Activated T-helper 1 cell treated with anti-CD3 and anti-CD28 coated beads, Interleukin-12 subunit alpha, Interleukin-12 subunit beta, Interleukin-2, Interleukin-4 antibody, amounts not matched to agents 30 ng/mL and 10 ng/mL and 1 ng/mL, durations not matched to agents 14 hours and 24 hours and 36 hours (primary cell): ENCODE measurements around the gene SPTAN1. TPM values are rescaled to one million over a fixed set of nuclear protein-coding genes. Genes with fewer than 3 reads are reported as not detected.

Source experiments
- total RNA-seq: library from RNA; stranded (reverse); gene quantifications from 2 replicates; pipeline ENCODE4 v1.2.3, GENCODE V29; 2022

SPTAN1 gene
- total RNA-seq, 1 donor from 2014 or later: 304 TPM

Other genes starting within 250 kb of the SPTAN1 start
- 41.8 and 44.0 TPM in 2 replicates for gene TRUB2, start 230.1 kb upstream of the SPTAN1 start, total RNA-seq
- 59.0 and 59.5 TPM in 2 replicates for gene COQ4, start 229.7 kb upstream of the SPTAN1 start, total RNA-seq
- gene SLC27A4, start 212.1 kb upstream of the SPTAN1 start, total RNA-seq: 41.8 and 43.2 TPM in 2 replicates
- gene URM1, start 181.2 kb upstream of the SPTAN1 start, total RNA-seq: 81.6 and 82.6 TPM in 2 replicates
- 0.86 and 1.6 TPM in 2 replicates for gene CERCAM, start 131.7 kb upstream of the SPTAN1 start, total RNA-seq
- 55.6 and 57.6 TPM in 2 replicates for gene ODF2, start 96.6 kb upstream of the SPTAN1 start, total RNA-seq
- gene GLE1, start 47.9 kb upstream of the SPTAN1 start, total RNA-seq: 51.4 and 52.0 TPM in 2 replicates
- 41.5 and 43.9 TPM in 2 replicates for gene DYNC2I2, start 104.3 kb downstream of the SPTAN1 start, total RNA-seq
- 775 and 795 TPM in 2 replicates for gene SET, start 136.6 kb downstream of the SPTAN1 start, total RNA-seq
- 17.7 and 19.3 TPM in 2 replicates for gene PKN3, start 149.9 kb downstream of the SPTAN1 start, total RNA-seq
- gene ZDHHC12, start 171.5 kb downstream of the SPTAN1 start, total RNA-seq: 51.7 and 54.4 TPM in 2 replicates
- gene ZER1, start 219.3 kb downstream of the SPTAN1 start, total RNA-seq: 21.1 and 21.5 TPM in 2 replicates
- 21.2 and 22.3 TPM in 2 replicates for gene TBC1D13, start 234.7 kb downstream of the SPTAN1 start, total RNA-seq